Measurements from ENCODE around the gene CRX.
A peak's percentile ranks its signal among the peaks of the same experiment; 100 is the strongest.
"Not testable (repeated sequence)": the region's sequence is repeated elsewhere in the genome, so short reads cannot be mapped to it uniquely, and the experiment has no call there.

The CRX gene

DNA sequence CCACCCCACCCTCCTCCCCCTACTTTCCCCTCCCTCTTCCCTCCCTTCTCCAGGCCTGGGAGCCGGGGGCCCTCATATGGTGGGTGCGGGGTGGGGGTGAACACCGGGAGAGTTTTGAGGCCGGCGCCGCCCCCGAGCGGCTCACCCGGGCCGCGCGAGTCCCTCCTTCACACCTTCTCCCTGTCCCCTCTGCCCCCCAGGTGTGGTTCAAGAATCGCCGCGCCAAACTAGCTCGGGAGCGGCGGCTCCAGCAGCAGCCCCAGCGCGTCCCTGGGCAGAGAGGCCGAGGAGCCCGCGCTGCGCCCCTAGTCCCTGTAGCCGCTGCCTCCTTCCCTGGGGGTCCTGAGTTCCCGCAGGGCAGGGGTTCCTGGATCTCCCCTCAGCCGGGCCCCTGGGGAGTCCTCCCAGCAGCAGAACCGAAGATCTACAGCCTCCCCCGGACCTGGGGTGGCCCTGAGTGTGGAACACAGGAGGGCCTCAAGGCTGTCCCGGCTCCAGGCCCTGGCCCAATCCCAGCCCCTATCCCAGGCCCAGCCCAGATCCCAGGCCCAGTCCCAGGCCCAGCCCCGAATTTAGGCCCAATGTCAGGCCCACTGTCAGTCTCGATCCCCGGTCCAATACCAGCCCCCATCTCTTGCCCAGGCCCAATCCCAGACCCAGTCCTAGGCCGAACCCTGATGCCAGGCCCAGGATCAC, 39.0 kb downstream of the CRX start:
- no peak for DNase-seq (ENCODE audit: low spot score)

DNA sequence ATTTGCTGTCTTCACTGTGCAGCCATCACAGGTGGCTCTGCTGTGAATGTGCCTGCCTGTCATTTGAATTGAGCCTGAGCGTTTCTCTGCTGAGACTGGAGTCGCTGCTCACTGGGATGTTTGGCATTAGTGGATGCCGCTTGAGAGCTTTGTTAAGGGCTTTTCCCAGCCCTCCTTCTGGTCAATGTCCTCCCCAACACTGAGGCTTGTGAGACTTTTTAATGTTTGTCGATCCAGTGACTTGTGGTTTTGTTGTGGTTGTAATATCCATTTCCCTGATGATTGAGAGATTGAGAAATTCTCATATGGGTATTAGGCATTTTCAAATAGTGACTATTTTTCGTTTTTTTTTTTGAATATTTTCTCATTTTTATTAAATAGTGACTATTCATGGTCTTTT, 39.9 kb downstream of the CRX start:
- DNase-seq (ENCODE audit: low spot score): no peak

DNA sequence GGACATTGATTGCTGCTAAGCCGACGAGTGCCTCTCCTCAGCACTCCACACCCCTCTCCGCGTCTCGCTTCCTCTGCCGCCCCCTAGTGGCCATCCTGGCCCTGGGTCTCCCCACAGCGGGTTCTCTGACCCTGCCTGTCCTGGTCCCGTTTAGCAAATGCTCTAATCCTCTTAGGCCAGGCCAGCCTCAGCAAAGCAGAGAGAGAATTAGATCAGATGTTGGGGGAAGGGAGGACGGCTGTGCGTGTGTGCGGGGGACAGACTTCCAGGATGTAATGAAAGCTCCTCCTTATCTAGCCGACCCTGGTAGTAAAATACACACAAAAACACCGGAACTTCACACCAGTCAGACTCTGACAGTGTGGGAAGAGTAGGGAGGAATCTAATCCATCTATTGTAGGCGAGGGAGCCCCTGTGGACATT, 41.8 kb downstream of the CRX start:
- DNase-seq (ENCODE audit: low spot score): peak; percentile 69

DNA sequence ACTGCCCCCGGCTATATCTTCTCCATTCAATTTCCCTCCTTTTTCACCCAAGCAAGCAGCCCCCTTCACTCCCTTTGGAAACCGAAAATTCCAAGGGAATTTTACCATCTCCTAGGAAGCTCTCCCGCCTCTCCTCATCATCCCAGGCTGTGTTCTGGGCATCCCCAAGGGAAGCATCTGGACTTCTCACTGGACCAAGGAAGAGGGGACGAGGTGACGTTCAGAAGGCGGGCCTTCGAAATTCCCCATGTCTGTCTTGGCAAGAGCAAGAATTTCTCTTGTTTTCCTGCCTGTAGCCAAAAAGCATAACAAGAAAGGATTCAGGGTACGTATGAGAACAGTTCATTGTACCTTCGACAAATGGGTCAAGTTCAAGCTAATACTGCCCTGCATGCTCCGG, 43.4 kb downstream of the CRX start:
- no peak for DNase-seq (ENCODE audit: low spot score)

DNA sequence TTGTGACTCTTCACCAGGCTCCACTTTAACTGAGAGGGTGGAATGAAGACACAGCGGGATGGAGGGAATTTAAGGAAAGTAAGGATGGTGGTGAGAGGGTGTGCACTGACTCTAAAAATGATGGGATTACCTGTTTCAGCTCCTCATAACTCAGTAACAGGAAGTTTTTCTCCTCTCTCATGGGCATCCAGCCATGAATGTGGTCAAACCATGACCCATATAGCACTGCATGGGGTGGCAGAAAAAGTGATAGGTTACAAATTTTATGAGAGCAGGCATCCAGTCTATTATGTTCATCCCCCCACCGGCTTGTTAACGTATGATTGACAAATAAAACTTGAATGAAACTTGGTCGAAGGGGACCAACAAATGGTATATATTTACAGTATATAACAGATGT, 57.2 kb downstream of the CRX start:
- no peak for DNase-seq (ENCODE audit: low spot score)

DNA sequence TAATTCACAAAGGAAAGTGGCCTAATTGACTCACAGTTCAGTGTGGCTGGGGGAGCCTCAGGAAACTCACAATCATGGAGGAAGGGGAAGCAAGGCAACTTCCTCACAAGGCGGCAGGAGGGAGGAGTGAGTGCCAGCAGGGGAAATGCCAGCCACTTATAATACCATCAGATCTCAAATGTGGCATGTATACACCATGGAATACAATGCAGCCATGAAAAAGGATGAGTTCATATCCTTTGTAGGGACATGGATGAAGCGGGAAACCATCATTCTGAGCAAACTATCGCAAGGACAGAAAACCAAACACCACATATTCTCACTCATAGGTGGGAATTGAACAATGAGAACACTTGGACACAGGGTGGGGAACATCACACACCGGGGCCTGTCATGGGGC, 57.6 kb downstream of the CRX start:
- DNase-seq (ENCODE audit: low spot score): not testable (repeated sequence)

DNA sequence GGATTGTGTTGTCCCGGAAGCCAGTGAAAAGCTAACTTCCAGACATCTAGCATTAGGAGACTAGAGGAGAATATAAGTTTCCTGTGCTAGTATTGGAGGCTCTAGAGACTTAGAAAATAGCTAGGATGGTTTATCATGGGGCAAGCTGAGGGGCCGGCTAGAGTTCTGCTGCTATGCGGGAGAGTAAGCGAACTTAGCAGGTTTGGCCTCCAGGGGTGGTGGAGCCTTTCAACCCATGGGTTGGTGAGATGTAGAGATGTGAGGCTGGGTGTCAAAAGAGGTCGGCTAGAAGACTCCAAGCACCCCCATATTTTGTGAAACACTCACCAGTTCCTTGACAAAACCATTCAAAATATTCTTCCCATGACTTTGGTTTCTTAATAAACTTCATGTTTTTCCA, 60.0 kb downstream of the CRX start:
- DNase-seq (ENCODE audit: low spot score): no peak

DNA sequence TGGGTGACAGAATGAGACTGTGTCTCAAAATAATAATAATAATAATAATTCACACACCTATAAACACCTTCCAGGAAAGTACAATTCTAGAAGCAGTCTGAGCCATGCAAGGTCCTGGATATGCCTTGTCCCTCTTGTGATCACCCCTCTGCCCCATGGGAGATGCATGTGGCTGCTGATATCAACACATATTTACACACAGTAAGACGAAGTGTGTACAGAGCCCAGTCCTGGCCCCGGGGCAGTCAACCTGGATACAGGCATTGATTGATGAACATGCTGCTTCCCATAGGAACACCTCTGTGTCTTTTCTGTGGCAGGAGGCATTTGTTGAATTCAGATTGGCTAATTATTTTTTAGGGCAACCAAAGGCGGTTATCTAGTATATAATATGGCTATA, 61.2 kb downstream of the CRX start:
- no peak for DNase-seq (ENCODE audit: low spot score)

DNA sequence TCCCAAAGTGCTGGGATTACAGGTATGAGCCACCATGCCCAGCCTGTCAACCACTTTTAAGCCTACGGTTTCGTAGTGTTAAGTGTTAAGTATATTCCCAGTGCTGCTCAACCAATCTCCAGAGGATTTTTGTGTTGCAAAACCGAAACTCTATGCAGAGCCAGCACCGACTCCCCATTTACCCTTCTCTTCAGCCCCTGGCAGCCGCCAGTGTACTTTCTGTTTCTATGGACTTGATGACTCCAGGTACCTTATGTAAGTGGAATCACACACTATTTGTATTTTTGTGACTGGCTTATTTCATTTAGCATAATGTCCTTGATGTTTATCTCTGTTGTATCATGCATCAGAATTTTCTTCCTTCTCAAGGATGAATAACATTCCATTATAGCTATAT, 63.3 kb downstream of the CRX start:
- DNase-seq (ENCODE audit: low spot score): no peak

DNA sequence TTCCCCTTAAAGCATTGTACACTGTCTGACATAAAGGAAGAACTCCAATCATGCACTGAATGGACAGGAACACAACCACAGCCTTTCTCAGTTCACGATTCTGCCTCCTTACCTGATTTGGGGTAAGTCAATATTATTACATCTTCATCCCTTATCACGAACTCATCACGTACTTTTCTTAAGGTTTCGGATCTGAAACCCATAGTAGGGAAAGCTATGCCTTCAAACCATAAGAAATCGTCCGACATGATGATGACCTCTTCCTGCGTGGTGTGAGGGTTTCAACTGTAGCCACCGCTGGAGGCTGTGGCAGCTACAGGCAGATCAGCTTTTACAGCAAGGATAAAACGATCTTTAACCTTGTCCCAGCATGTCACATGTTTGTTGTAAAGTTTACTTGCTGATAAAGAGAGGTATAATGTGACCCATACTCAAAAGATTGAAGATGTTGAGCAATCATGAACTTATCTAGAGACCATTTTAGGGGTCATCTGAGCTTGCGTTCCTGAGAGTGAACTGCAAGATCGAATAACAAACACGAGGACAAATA, 64.3 kb downstream of the CRX start, which contains the start of gene SULT2A1:
Gene SULT2A1 (minus strand): TSS at position 306 of the 550 bp plus-strand sequence. CDS start 58 bp downstream, at position 248.
- no peak for DNase-seq (ENCODE audit: low spot score)

DNA sequence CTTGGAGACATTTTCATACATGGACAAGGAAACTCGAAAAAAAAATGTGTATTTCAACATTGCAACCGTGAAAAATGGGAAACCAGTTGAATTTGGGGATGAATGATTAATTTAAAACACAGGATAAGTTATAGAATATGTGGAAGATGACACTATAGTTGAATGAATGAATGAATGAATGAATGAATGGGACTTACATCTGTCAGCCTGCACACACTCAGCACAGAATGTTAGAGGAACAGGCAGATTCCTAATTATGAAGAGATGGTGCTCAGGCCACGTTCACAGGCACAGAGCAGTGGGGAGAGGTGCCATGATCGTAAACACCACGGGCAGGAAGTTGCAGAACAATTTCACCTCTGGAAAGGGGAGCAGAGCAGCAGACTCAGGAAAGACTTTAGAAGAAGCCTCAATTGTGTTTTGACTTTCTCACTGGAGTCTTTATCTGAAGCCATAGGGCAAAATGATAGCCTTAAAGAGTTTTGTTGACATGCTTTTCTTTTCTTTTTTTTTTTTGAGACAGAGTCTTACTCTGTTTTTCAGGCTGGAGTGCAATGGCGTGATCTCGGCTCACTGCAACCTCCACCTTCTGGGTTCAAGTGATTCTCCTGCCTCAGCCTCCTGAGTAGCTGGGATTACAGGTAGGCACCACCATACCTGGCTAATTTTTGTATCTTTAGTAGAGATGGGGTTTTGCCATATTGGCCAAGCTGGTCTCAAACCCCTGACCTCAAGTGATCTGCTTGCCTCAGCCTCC, 69.3 kb downstream of the CRX start:
- no peak for DNase-seq (ENCODE audit: low spot score)

DNA sequence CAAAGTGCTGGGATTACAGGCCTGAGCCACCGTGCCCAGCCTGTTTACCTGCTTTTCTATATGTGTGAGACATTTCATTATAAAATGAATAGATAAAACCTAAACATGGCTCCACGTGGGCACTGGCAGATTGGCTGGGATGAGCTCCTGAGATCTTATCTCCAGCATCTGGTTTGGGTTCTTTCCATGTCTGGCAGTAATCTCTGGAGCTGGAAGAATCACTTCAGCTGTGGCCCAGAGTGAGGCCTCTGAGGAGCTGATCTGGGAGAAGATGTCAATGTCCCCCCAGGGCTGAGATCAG, 69.8 kb downstream of the CRX start:
- DNase-seq (ENCODE audit: low spot score): no peak

DNA sequence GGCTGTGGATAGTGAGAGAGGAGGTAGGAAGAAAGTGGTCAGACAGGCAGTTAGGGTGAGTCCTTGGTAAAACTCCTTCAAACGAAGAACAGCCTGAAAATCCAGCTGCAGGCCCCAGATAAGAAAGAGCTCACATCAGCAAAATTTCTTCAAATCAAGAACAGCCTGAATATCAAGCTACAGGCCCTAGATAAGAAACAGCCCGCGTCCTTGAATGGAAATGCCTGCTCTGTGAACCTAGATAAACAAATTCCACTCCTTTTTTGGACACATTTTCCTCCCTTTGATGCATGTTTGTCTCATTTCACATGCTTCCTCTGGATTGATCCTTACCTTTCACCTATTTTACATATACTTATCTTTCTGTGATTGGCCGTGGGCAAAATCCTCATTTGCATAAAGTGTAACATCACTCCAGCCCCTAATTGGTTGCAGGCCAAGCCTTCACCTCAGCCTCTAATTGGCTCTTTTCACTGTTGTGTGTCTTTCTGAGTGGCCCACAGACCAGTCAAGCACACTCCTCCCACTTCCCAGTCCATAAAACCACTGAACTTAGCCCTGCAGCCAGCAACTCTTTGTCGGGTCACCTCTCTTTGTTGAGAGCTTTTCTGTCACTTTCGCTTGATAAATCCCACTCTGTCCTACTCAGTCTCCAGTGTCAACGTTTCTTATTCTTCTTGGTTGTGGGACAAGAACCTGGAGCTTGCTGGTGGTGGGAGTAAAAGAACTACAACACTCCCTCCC, 70.4 kb downstream of the CRX start:
- DNase-seq (ENCODE audit: low spot score): no peak

Data from hematopoietic multipotent progenitor cell treated with erythropoietin and hydrocortisone succinate and interleukin-3 and kit ligand, for 15 days (in vitro differentiated cells).